Measurements from ENCODE around the gene DESI1. TPM values are rescaled to one million over a fixed set of nuclear protein-coding genes. Genes with fewer than 3 reads are reported as not detected.

The DESI1 gene
- total and polyA plus RNA-seq, 2 of the 13 experiments (the other 11 are each of a cell fraction or from before 2014, with no cell fraction given), result 21.6 to 29.2 TPM

- H3K9ac ChIP-seq (ENCODE audit: insufficient read depth, low read depth, low read length), result no peak overlapping the region
- ChIA-PET CTCF (ENCODE audit: low intra/inter-chr PET ratio, low total read pairs) (no interaction called here), POLR2A (interaction anchor here (1.3 kb wide), 1 partner anchor 35 kb away, joined by 3 read pairs; no protein-coding TSS in a partner anchor)
- in situ Hi-C loops (cut with HindIII; ENCODE audit: extremely low pct_ligation_motif_present, low pct_unique_long_range_greater_than_20kb), result no loop called here
- ATAC-seq (no peak), DNase-seq (ENCODE audit: low spot score) (no peak), FAIRE-seq (no peak)
- H3K4me1 ChIP-seq (ENCODE audit: insufficient read depth, low read length), result peaks cover 18% of the 10 kb centered on the region
- H4K20me1 ChIP-seq (ENCODE audit: insufficient read depth, low read length), result no peaks in the 10 kb centered on the region
- no peak overlapping the region for H3K4me3 ChIP-seq (replicated peaks in 1 of 3; ENCODE audit: insufficient read depth in 1 of 3, low read depth in 2 of 3, low read length in 3 of 3)
- H3K9me3 ChIP-seq (ENCODE audit: low read length), result no peaks in the 10 kb centered on the region
- peaks cover 10% of the 10 kb centered on the region for H3K79me2 ChIP-seq (ENCODE audit: insufficient read depth, low read length)
- intact Hi-C loops (cut with micrococcal nuclease; ENCODE audit: unreplicated experiment), result no loop called here
- no peak overlapping the region for H2AFZ ChIP-seq (ENCODE audit: low read length)
- no peak overlapping the region for H3K4me2 ChIP-seq (ENCODE audit: low read depth, low read length)
- H3K36me3 ChIP-seq (replicated peaks in 1 of 2; ENCODE audit: control insufficient read depth in 1 of 2, insufficient read depth in 2 of 2, low read length in 2 of 2), result peaks cover 9 to 37% of the 10 kb centered on the region in 2 experiments
- 91% methylated on average over 6 of the region's 6 CpGs for WGBS (ENCODE audit: low lambda C conversion rate)
- H3K27ac ChIP-seq (ENCODE audit: extremely low read length, insufficient read depth, low read length), result no peak overlapping the region
- H3K27me3 ChIP-seq (ENCODE audit: control insufficient read depth in 1 of 2, insufficient read depth in 2 of 2, low read length in 2 of 2), result no peaks in the 10 kb centered on the region
- BruUV-seq (replicated peaks), result no TSS peak
- TF ChIP-seq ZNF883 (CRISPR knock-in tag; IDR thresholded peaks at IDR 0.05; ENCODE audit: not compliant biosample characterization) (no peak), YEATS2 (CRISPR knock-in tag; IDR thresholded peaks at IDR 0.05; ENCODE audit: borderline replicate concordance) (no peak), FOSL1 (CRISPR knock-in tag; IDR thresholded peaks at IDR 0.05; ENCODE audit: borderline replicate concordance) (no peak), ZNF773 (CRISPR knock-in tag; IDR thresholded peaks at IDR 0.05; ENCODE audit: borderline replicate concordance) (no peak), KLF12 (CRISPR knock-in tag; IDR thresholded peaks at IDR 0.05; ENCODE audit: borderline replicate concordance) (no peak), NFKBIZ (CRISPR knock-in tag; IDR thresholded peaks at IDR 0.05) (no peak), ZNF788 (CRISPR knock-in tag; IDR thresholded peaks at IDR 0.05; ENCODE audit: borderline replicate concordance) (no peak), RFXANK (CRISPR knock-in tag; IDR thresholded peaks at IDR 0.05) (no peak), CAMTA2 (CRISPR knock-in tag; IDR thresholded peaks at IDR 0.05; ENCODE audit: borderline replicate concordance) (no peak), FOXJ3 (CRISPR knock-in tag; IDR thresholded peaks at IDR 0.05; ENCODE audit: borderline replicate concordance) (no peak), SSRP1 (CRISPR knock-in tag; IDR thresholded peaks at IDR 0.05) (no peak)
- TF ChIP-seq, protein P1, sequence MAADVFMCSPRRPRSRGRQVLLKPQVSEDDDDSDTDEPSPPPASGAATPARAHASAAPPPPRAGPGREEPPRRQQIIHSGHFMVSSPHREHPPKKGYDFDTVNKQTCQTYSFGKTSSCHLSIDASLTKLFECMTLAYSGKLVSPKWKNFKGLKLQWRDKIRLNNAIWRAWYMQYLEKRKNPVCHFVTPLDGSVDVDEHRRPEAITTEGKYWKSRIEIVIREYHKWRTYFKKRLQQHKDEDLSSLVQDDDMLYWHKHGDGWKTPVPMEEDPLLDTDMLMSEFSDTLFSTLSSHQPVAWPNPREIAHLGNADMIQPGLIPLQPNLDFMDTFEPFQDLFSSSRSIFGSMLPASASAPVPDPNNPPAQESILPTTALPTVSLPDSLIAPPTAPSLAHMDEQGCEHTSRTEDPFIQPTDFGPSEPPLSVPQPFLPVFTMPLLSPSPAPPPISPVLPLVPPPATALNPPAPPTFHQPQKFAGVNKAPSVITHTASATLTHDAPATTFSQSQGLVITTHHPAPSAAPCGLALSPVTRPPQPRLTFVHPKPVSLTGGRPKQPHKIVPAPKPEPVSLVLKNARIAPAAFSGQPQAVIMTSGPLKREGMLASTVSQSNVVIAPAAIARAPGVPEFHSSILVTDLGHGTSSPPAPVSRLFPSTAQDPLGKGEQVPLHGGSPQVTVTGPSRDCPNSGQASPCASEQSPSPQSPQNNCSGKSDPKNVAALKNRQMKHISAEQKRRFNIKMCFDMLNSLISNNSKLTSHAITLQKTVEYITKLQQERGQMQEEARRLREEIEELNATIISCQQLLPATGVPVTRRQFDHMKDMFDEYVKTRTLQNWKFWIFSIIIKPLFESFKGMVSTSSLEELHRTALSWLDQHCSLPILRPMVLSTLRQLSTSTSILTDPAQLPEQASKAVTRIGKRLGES (CRISPR knock-in tag; IDR thresholded peaks at IDR 0.05; ENCODE audit: borderline replicate concordance), result no peak
- TF ChIP-seq, protein P2, sequence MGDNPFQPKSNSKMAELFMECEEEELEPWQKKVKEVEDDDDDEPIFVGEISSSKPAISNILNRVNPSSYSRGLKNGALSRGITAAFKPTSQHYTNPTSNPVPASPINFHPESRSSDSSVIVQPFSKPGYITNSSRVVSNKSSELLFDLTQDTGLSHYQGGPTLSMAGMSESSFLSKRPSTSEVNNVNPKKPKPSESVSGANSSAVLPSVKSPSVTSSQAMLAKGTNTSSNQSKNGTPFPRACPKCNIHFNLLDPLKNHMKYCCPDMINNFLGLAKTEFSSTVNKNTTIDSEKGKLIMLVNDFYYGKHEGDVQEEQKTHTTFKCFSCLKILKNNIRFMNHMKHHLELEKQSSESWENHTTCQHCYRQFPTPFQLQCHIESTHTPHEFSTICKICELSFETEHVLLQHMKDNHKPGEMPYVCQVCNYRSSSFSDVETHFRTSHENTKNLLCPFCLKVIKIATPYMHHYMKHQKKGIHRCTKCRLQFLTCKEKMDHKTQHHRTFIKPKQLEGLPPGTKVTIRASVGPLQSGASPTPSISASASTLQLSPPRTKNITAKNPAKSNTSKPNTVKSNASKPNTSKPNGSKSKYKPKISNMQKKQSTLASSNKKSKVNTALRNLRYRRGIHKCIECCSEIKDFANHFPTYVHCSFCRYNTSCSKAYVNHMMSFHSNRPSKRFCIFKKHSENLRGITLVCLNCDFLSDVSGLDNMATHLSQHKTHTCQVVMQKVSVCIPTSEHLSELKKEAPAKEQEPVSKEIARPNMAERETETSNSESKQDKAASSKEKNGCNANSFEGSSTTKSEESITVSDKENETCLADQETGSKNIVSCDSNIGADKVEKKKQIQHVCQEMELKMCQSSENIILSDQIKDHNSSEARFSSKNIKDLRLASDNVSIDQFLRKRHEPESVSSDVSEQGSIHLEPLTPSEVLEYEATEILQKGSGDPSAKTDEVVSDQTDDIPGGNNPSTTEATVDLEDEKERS (CRISPR knock-in tag; IDR thresholded peaks at IDR 0.05), result no peak
- TF ChIP-seq, protein P3, sequence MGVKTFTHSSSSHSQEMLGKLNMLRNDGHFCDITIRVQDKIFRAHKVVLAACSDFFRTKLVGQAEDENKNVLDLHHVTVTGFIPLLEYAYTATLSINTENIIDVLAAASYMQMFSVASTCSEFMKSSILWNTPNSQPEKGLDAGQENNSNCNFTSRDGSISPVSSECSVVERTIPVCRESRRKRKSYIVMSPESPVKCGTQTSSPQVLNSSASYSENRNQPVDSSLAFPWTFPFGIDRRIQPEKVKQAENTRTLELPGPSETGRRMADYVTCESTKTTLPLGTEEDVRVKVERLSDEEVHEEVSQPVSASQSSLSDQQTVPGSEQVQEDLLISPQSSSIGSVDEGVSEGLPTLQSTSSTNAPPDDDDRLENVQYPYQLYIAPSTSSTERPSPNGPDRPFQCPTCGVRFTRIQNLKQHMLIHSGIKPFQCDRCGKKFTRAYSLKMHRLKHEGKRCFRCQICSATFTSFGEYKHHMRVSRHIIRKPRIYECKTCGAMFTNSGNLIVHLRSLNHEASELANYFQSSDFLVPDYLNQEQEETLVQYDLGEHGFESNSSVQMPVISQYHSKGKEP (CRISPR knock-in tag; IDR thresholded peaks at IDR 0.05), result no peak
Measured at GRCh38 chr22:41584881-41585280, 36.0 kb downstream of the DESI1 start.

All from HepG2 (cell line).